CD4-positive, alpha-beta T cell (primary cell): Measurements from ENCODE around the gene CXCR5. TPM values are rescaled to one million over a fixed set of nuclear protein-coding genes. Genes with fewer than 3 reads are reported as not detected.

Source experiments
- ATAC-seq: fragments of 200-7000 bp; cut with Tn5 transposase; one replicate; pipeline ENCODE4 v1.10.0; 2022; ENCODE audit warnings: mild to moderate bottlenecking; ENCODE audit not compliant: poor library complexity
- CTCF ChIA-PET: fragments of 350-600 bp; sonication (Branson Sonifier 250); formaldehyde crosslinking; loops from one replicate; lab custom pipeline; 2021; ENCODE audit warnings: antibody characterized with exemption, inconsistent platforms; lab: Charles Lee
- POLR2A ChIA-PET: fragments of 350-600 bp; sonication (Branson Sonifier 250); formaldehyde crosslinking; loops from one replicate; lab custom pipeline; 2021; ENCODE audit warnings: antibody characterized with exemption, inconsistent platforms; lab: Charles Lee
- DNase-seq, 14 experiments: peaks; one replicate each; pipeline ENCODE4 v3.0.0-alpha.2; 2013 to 2020; ENCODE audit warnings: mixed read lengths in 2 of 14
- H3K27ac ChIP-seq, 2 donors: one replicate each; pipeline versions ENCODE4 v1.5.1 to v1.7.0; 2013; ENCODE audit warnings: low read length in 2 of 2, low read depth in 1 of 2, mild to moderate bottlenecking in 1 of 2
- H3K27me3 ChIP-seq, 2 experiments: 1 replicate in 1 of 2; 2 replicates in 1 of 2; pipeline versions ENCODE4 v1.6.1 to v1.7.0; 2013; ENCODE audit warnings: low read length in 2 of 2, control low read depth in 1 of 2, mild to moderate bottlenecking in 1 of 2, moderate library complexity in 1 of 2; ENCODE audit not compliant: insufficient read depth in 2 of 2, control insufficient read depth in 1 of 2
- H3K36me3 ChIP-seq: one replicate; pipeline ENCODE4 v1.6.1; 2013; ENCODE audit warnings: low read length, control low read depth; ENCODE audit not compliant: insufficient read depth
- H3K4me1 ChIP-seq: one replicate; pipeline ENCODE4 v1.6.1; 2013; ENCODE audit warnings: low read length, control low read depth; ENCODE audit not compliant: insufficient read depth
- H3K4me3 ChIP-seq: one replicate; pipeline ENCODE4 v1.5.1; 2013; ENCODE audit warnings: mild to moderate bottlenecking, low read length, moderate library complexity
- H3K9me3 ChIP-seq, 2 experiments: 1 replicate in 1 of 2; 2 replicates in 1 of 2; pipeline versions ENCODE4 v1.6.1 to v1.7.0; 2013; ENCODE audit warnings: low read length in 2 of 2, mild to moderate bottlenecking in 2 of 2, control low read depth in 1 of 2, moderate library complexity in 1 of 2; ENCODE audit not compliant: control insufficient read depth in 1 of 2, insufficient read depth in 1 of 2
- H3K27ac Mint-ChIP-seq: one replicate; pipeline ENCODE4 v1.8.0; 2020; ENCODE audit warnings: mixed read lengths
- H3K27me3 Mint-ChIP-seq: one replicate; pipeline ENCODE4 v1.8.0; 2021; ENCODE audit warnings: mixed read lengths
- H3K36me3 Mint-ChIP-seq: one replicate; pipeline ENCODE4 v1.8.0; 2021; ENCODE audit warnings: low read depth, mixed read lengths
- H3K4me1 Mint-ChIP-seq: one replicate; pipeline ENCODE4 v1.8.0; 2021; ENCODE audit warnings: low read depth, mixed read lengths
- H3K4me3 Mint-ChIP-seq: one replicate; pipeline ENCODE4 v1.8.0; 2020; ENCODE audit warnings: mild to moderate bottlenecking, mixed read lengths
- H3K9me3 Mint-ChIP-seq: one replicate; pipeline ENCODE4 v1.8.0; 2020; ENCODE audit warnings: mixed read lengths
- CTCF ChIP-seq: fragments of 200-600 bp; IDR thresholded peaks from one replicate; pipeline ENCODE4 v1.8.0; 2022; ENCODE audit warnings: antibody characterized with exemption, mild to moderate bottlenecking
- intact Hi-C, 2 experiments: fragments of 100-400 bp; cut with DNase I in 1 of 2; cut with micrococcal nuclease in 1 of 2; formaldehyde crosslinking; loops; one replicate each; pipeline versions ENCODE4 v1.15.1 to v1.9.0; 2023 to 2025; cut with DNase I, micrococcal nuclease
- total RNA-seq, 174 experiments: library from RNA in 2 of 174; stranded (reverse) in 2 of 174; gene quantifications; one replicate each; pipeline ENCODE4 v1.2.3 and lab custom pipeline; 2021 to 2026

The CXCR5 gene
- total RNA-seq, 2 experiments from 2014 or later = 13.2 to 14.3 TPM

GRCh38 chr11:118921121-118921928 is 37.6 kb downstream of the CXCR5 start:
- ATAC-seq = no peak
- ChIA-PET POLR2A (interaction anchor here (9.8 kb wide), 1 partner anchor 131 kb away, joined by 187 read pairs; the partner anchor contains the start of gene DDX6), CTCF (no interaction called here)
- Mint-ChIP-seq H3K36me3 (peaks cover 69% of the 10 kb centered on the region), H3K4me3 (peak overlapping the region; percentile 93), H3K27me3 (peaks cover 3% of the 10 kb centered on the region), H3K27ac (peak overlapping the region; percentile 100), H3K9me3 (no peaks in the 10 kb centered on the region), H3K4me1 (peaks cover 64% of the 10 kb centered on the region)
- peaks cover 78% of the 10 kb centered on the region for H3K4me1 ChIP-seq
- no peaks in the 10 kb centered on the region for H3K9me3 ChIP-seq
- no peak for TF ChIP-seq CTCF
- intact Hi-C loops = no loop called here
- peaks cover 31% of the 10 kb centered on the region for H3K36me3 ChIP-seq
- peak in 4 of 14 experiments; percentile 35 to 54 (median 48) for DNase-seq
- H3K27ac ChIP-seq = peak overlapping the region; percentile 80 to 98
- H3K27me3 ChIP-seq = no peaks in the 10 kb centered on the region
- peak overlapping the region; percentile 100 for H3K4me3 ChIP-seq

GRCh38 chr11:118921929-118922744 is 38.4 kb downstream of the CXCR5 start:
- Mint-ChIP-seq H3K4me3 (peak overlapping the region; percentile 100), H3K27ac (peak overlapping the region; percentile 100), H3K4me1 (peaks cover 64% of the 10 kb centered on the region), H3K9me3 (no peaks in the 10 kb centered on the region), H3K27me3 (peaks cover 5% of the 10 kb centered on the region), H3K36me3 (peaks cover 66% of the 10 kb centered on the region)
- Histone ChIP-seq H3K36me3 (peaks cover 22% of the 10 kb centered on the region), H3K27me3 (no peaks in the 10 kb centered on the region), H3K4me1 (peaks cover 78% of the 10 kb centered on the region), H3K4me3 (peak overlapping the region; percentile 100), H3K9me3 (no peaks in the 10 kb centered on the region), H3K27ac (peak overlapping the region; percentile 80 to 98)
- ChIA-PET POLR2A (interaction anchor here (0.6 to 9.8 kb wide), 7 partner anchors 14 to 361 kb away, joined by 3 to 187 read pairs (median 4); partner anchors contain the start of genes DDX6 and DPAGT1), CTCF (interaction anchor here (0.8 to 1.1 kb wide), 2 partner anchors 10 to 132 kb away, joined by 3 to 4 read pairs; no protein-coding TSS in a partner anchor)
- ATAC-seq (no peak), DNase-seq (peak in 3 of 14 experiments; percentile 24 to 31 (median 27))
- TF ChIP-seq CTCF = no peak
- intact Hi-C loops = no loop called here
